Measurements from ENCODE around the gene SLC25A33.

The SLC25A33 gene

GRCh38 chr1:9576903-9577302 is 37.6 kb downstream of the SLC25A33 start:
- no peak for TF ChIP-seq CTCF (IDR thresholded peaks at IDR 0.05; ENCODE audit: extremely low read depth, insufficient read depth, missing control alignments)
- in situ Hi-C loops (cut with MboI; ENCODE audit: low pct_unique_long_range_greater_than_20kb, low sequenced_read_pairs, unreplicated experiment) = no loop called here
- DNase-seq (ENCODE audit: low spot score) = no peak

GRCh38 chr1:9577423-9577822 is 38.2 kb downstream of the SLC25A33 start:
- no peak for DNase-seq (ENCODE audit: low spot score)
- no peak for TF ChIP-seq CTCF (IDR thresholded peaks at IDR 0.05; ENCODE audit: extremely low read depth, insufficient read depth, missing control alignments)
- in situ Hi-C loops (cut with MboI; ENCODE audit: low pct_unique_long_range_greater_than_20kb, low sequenced_read_pairs, unreplicated experiment) = no loop called here

- no peak for DNase-seq (ENCODE audit: low spot score)
- in situ Hi-C loops (cut with MboI; ENCODE audit: low pct_unique_long_range_greater_than_20kb, low sequenced_read_pairs, unreplicated experiment) = no loop called here
- no peak for TF ChIP-seq CTCF (IDR thresholded peaks at IDR 0.05; ENCODE audit: extremely low read depth, insufficient read depth, missing control alignments)
Measured at GRCh38 chr1:9580942-9581341, 41.7 kb downstream of the SLC25A33 start.

- TF ChIP-seq CTCF (IDR thresholded peaks at IDR 0.05; ENCODE audit: extremely low read depth, insufficient read depth, missing control alignments) = no peak
- no peak for DNase-seq (ENCODE audit: low spot score)
- in situ Hi-C loops (cut with MboI; ENCODE audit: low pct_unique_long_range_greater_than_20kb, low sequenced_read_pairs, unreplicated experiment) = no loop called here
Measured at GRCh38 chr1:9586147-9586766, 47.0 kb downstream of the SLC25A33 start.

GRCh38 chr1:9588551-9589143 is 49.4 kb downstream of the SLC25A33 start, which contains the start of gene TMEM201:
Gene TMEM201, plus strand, starts transcription at chr1:9588911. Its CDS starts 20 bp downstream, at chr1:9588931.
- peak; percentile 98 for DNase-seq (ENCODE audit: low spot score)
- in situ Hi-C loops (cut with MboI; ENCODE audit: low pct_unique_long_range_greater_than_20kb, low sequenced_read_pairs, unreplicated experiment) = no loop called here
- TF ChIP-seq CTCF (IDR thresholded peaks at IDR 0.05; ENCODE audit: extremely low read depth, insufficient read depth, missing control alignments) = peak; percentile 82

GRCh38 chr1:9589144-9589718 is 50.0 kb downstream of the SLC25A33 start:
- no peak for DNase-seq (ENCODE audit: low spot score)
- in situ Hi-C loops (cut with MboI; ENCODE audit: low pct_unique_long_range_greater_than_20kb, low sequenced_read_pairs, unreplicated experiment) = no loop called here

More at GRCh38 chr1:9589144-9589718, 50.0 kb downstream of the SLC25A33 start:
- TF ChIP-seq CTCF (IDR thresholded peaks at IDR 0.05; ENCODE audit: extremely low read depth, insufficient read depth, missing control alignments) = no peak

Measured in GM13977 (cell line).